ENCODE measurements around the gene LRP4.
A peak's percentile ranks its signal among the peaks of the same experiment; 100 is the strongest.
"Not testable (repeated sequence)": the region's sequence is repeated elsewhere in the genome, so short reads cannot be mapped to it uniquely, and the experiment has no call there.

Gene LRP4

GRCh38 chr11:46947399-46948077 is 29.2 kb upstream of the LRP4 start:
- no peak for TF ChIP-seq CTCF (conservative IDR thresholded peaks at IDR 0.05; ENCODE audit: control insufficient read depth, insufficient read depth, low read depth, low read length)
- H3K4me3 ChIP-seq (ENCODE audit: control insufficient read depth, low read depth, low read length): no peak overlapping the region
- DNase-seq (ENCODE audit: low read depth): no peak

GRCh38 chr11:46944356-46945075 is 26.2 kb upstream of the LRP4 start:
- no peak for TF ChIP-seq CTCF (conservative IDR thresholded peaks at IDR 0.05; ENCODE audit: control insufficient read depth, insufficient read depth, low read depth, low read length)
- no peak overlapping the region for H3K4me3 ChIP-seq (ENCODE audit: control insufficient read depth, low read depth, low read length)
- DNase-seq (ENCODE audit: low read depth): no peak

- no peak overlapping the region for H3K4me3 ChIP-seq (ENCODE audit: control insufficient read depth, low read depth, low read length)
- no peak for TF ChIP-seq CTCF (conservative IDR thresholded peaks at IDR 0.05; ENCODE audit: control insufficient read depth, insufficient read depth, low read depth, low read length)
- DNase-seq (ENCODE audit: low read depth): no peak
Measured at GRCh38 chr11:46942172-46942571, 23.8 kb upstream of the LRP4 start.

GRCh38 chr11:46936138-46937110 is 18.1 kb upstream of the LRP4 start, which contains the start of gene CSTPP1:
Gene CSTPP1 (plus strand): TSS chr11:46936761. CDS start chr11:46936806, 45 bp downstream.
- peak within 1 kb of the TSS; percentile 90 for H3K4me3 ChIP-seq (ENCODE audit: control insufficient read depth, low read depth, low read length)
- no peak for TF ChIP-seq CTCF (conservative IDR thresholded peaks at IDR 0.05; ENCODE audit: control insufficient read depth, insufficient read depth, low read depth, low read length)
- DNase-seq (ENCODE audit: low read depth): peak; percentile 91

GRCh38 chr11:46930089-46930488 is 11.7 kb upstream of the LRP4 start:
- H3K4me3 ChIP-seq (ENCODE audit: control insufficient read depth, low read depth, low read length): no peak overlapping the region
- TF ChIP-seq CTCF (conservative IDR thresholded peaks at IDR 0.05; ENCODE audit: control insufficient read depth, insufficient read depth, low read depth, low read length): no peak
- DNase-seq (ENCODE audit: low read depth): peak; percentile 64

- DNase-seq (ENCODE audit: low read depth): not testable (repeated sequence)
Measured at GRCh38 chr11:46928701-46929100, 10.4 kb upstream of the LRP4 start.

GRCh38 chr11:46927928-46928327 is 9.6 kb upstream of the LRP4 start:
- not testable (repeated sequence) for DNase-seq (ENCODE audit: low read depth); H3K4me3 ChIP-seq (ENCODE audit: control insufficient read depth, low read depth, low read length)

More at GRCh38 chr11:46928701-46929100, 10.4 kb upstream of the LRP4 start:
- not testable (repeated sequence) for H3K4me3 ChIP-seq (ENCODE audit: control insufficient read depth, low read depth, low read length)

Data from fibroblast of mammary gland (primary cell).